ENCODE results near the gene BOC.

GRCh38 chr3:113218681-113219045, 7.3 kb downstream of the BOC start:
- TF ChIP-seq, protein P1, sequence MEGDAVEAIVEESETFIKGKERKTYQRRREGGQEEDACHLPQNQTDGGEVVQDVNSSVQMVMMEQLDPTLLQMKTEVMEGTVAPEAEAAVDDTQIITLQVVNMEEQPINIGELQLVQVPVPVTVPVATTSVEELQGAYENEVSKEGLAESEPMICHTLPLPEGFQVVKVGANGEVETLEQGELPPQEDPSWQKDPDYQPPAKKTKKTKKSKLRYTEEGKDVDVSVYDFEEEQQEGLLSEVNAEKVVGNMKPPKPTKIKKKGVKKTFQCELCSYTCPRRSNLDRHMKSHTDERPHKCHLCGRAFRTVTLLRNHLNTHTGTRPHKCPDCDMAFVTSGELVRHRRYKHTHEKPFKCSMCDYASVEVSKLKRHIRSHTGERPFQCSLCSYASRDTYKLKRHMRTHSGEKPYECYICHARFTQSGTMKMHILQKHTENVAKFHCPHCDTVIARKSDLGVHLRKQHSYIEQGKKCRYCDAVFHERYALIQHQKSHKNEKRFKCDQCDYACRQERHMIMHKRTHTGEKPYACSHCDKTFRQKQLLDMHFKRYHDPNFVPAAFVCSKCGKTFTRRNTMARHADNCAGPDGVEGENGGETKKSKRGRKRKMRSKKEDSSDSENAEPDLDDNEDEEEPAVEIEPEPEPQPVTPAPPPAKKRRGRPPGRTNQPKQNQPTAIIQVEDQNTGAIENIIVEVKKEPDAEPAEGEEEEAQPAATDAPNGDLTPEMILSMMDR (IDR thresholded peaks at IDR 0.05): no peak
- no peak for TF ChIP-seq POLR2A (IDR thresholded peaks at IDR 0.05)
